Esophagus muscularis mucosa (tissue), 3 donors: ENCODE measurements around the gene ZNF587.

Experiments used
- CTCF ChIP-seq, 3 experiments: fragments of 200-600 bp in 2 of 3; fragments of 450-650 bp in 1 of 3; sonication (generic) in 2 of 3; IDR thresholded peaks; one replicate each; pipeline ENCODE4 v1.5.1; 2017 to 2019; ENCODE audit warnings: antibody characterized with exemption in 3 of 3, mild to moderate bottlenecking in 2 of 3, moderate library complexity in 1 of 3
- POLR2A ChIP-seq: fragments of 450-650 bp; IDR thresholded peaks from one replicate; pipeline ENCODE4 v1.6.1; 2017; ENCODE audit warnings: antibody characterized with exemption, moderate library complexity, mild to moderate bottlenecking, low read depth
- POLR2AphosphoS5 ChIP-seq, 2 donors: sonication (generic); formaldehyde crosslinking; IDR thresholded peaks; one replicate each; pipeline ENCODE4 v1.6.1; 2017; ENCODE audit warnings: antibody characterized with exemption in 2 of 2

- TF ChIP-seq CTCF (IDR thresholded peaks at IDR 0.05) (no peak), POLR2AphosphoS5 (IDR thresholded peaks at IDR 0.05) (no peak), POLR2A (no peak)
Measured at GRCh38 chr19:57850553-57851017, 926 bp downstream of the ZNF587 start.
